HepG2 (cell line): ENCODE results near the gene ADIPOR2. TPM values are rescaled to one million over a fixed set of nuclear protein-coding genes. Genes with fewer than 3 reads are reported as not detected.

ENCODE experiments used
- BCL6 ChIP-seq: IDR thresholded peaks from 2 replicates; pipeline ENCODE4 v1.6.1; 2016; ENCODE audit warnings: missing genetic modification reagents, missing compliant biosample characterization
- CEBPG ChIP-seq: IDR thresholded peaks from 2 replicates; pipeline ENCODE4 v1.6.1; 2016
- FOXA3 ChIP-seq: IDR thresholded peaks from 2 replicates; pipeline ENCODE4 v1.6.1; 2016; ENCODE audit warnings: missing genetic modification reagents, missing compliant biosample characterization
- FOXP1 ChIP-seq, 2 experiments: fragments of 450-650 bp in 1 of 2; IDR thresholded peaks; 2 replicates each; pipeline ENCODE4 v1.6.1; 2017 to 2018; ENCODE audit warnings: antibody characterized with exemption in 1 of 2
- HMG20A ChIP-seq: IDR thresholded peaks from 2 replicates; pipeline ENCODE4 v1.6.1; 2016; ENCODE audit warnings: borderline replicate concordance
- HNF4A ChIP-seq: sonication (generic); formaldehyde crosslinking; IDR thresholded peaks from 2 replicates; pipeline ENCODE4 v1.4.0; 2020; ENCODE audit warnings: missing genetic modification reagents
- JUND ChIP-seq: sonication (generic); formaldehyde crosslinking; IDR thresholded peaks from 2 replicates; pipeline ENCODE4 v1.8.0; 2022; ENCODE audit warnings: mild to moderate bottlenecking, missing genetic modification reagents
- MED8 ChIP-seq: sonication (generic); formaldehyde crosslinking; IDR thresholded peaks from 2 replicates; pipeline ENCODE4 v1.8.1; 2023; ENCODE audit warnings: mild to moderate bottlenecking, missing genetic modification reagents; ENCODE audit not compliant: insufficient replicate concordance
- NCOR1 ChIP-seq: fragments of 200-600 bp; sonication (generic); IDR thresholded peaks from 2 replicates; pipeline ENCODE4 v1.7.0; 2017; ENCODE audit warnings: antibody characterized with exemption, low read length, borderline replicate concordance
- NFYB ChIP-seq: sonication (generic); formaldehyde crosslinking; IDR thresholded peaks from 2 replicates; pipeline ENCODE4 v1.4.0; 2020; ENCODE audit warnings: missing genetic modification reagents
- PITX1 ChIP-seq: sonication (generic); formaldehyde crosslinking; IDR thresholded peaks from 2 replicates; pipeline ENCODE4 v1.5.1; 2020; ENCODE audit warnings: mild to moderate bottlenecking, missing genetic modification reagents
- RFX5 ChIP-seq: IDR thresholded peaks from 2 replicates; pipeline ENCODE4 v1.6.1; 2011; ENCODE audit warnings: low read depth, low read length, improper control_type of control experiment
- SOX5 ChIP-seq: IDR thresholded peaks from 2 replicates; pipeline ENCODE4 v1.6.1; 2016; ENCODE audit warnings: borderline replicate concordance
- SOX6 ChIP-seq, 2 experiments: fragments of 450-650 bp in 1 of 2; sonication (generic) in 1 of 2; formaldehyde crosslinking in 1 of 2; IDR thresholded peaks; 2 replicates each; pipeline versions ENCODE4 v1.4.0 to v1.6.1; 2017 to 2020; ENCODE audit warnings: antibody characterized with exemption in 1 of 2, mild to moderate bottlenecking in 1 of 2, missing genetic modification reagents in 1 of 2
- ZNF124 ChIP-seq: sonication (generic); formaldehyde crosslinking; IDR thresholded peaks from 2 replicates; pipeline ENCODE4 v1.4.0; 2020; ENCODE audit warnings: missing genetic modification reagents
- ZNF614 ChIP-seq: IDR thresholded peaks from 2 replicates; pipeline ENCODE4 v1.6.1; 2018; ENCODE audit warnings: missing biosample characterization, missing genetic modification reagents, inconsistent platforms, borderline replicate concordance
- polyA plus RNA-seq, 8 experiments: library from polyadenylated mRNA; depleted of rRNA in 3 of 8; stranded (reverse) in 7 of 8; unstranded in 1 of 8; fragments of >200 nt; fragmentation: Illumina TruSeq in 4 of 8; extraction: Trizol in 4 of 8; gene quantifications; 2 replicates each; pipeline versions ENCODE4 v1.2.1 to v1.2.3, GENCODE V29; 2011 to 2016; ENCODE audit warnings: low read depth in 4 of 8, missing spikeins in 1 of 8, mixed read lengths in 1 of 8; ENCODE audit not compliant: insufficient read depth in 1 of 8
- total RNA-seq, 5 experiments: library from RNA; depleted of rRNA; stranded (reverse); fragments of >200 nt; fragmentation: Illumina TruSeq; extraction: Trizol; gene quantifications; 2 replicates each; pipeline ENCODE4 v1.2.3, GENCODE V29; 2016; ENCODE audit warnings: low read depth in 1 of 5
- TF ChIP-seq, protein P1 (sequence below): sonication (generic); formaldehyde crosslinking; IDR thresholded peaks from 2 replicates; pipeline ENCODE4 v1.4.0; 2020; ENCODE audit warnings: missing genetic modification reagents
- TF ChIP-seq, protein P2 (sequence below): sonication (generic); formaldehyde crosslinking; IDR thresholded peaks from 2 replicates; pipeline ENCODE4 v1.8.0; 2022; ENCODE audit warnings: missing genetic modification reagents, mild to moderate bottlenecking, inconsistent platforms, borderline replicate concordance
- TF ChIP-seq, protein P3 (sequence below): sonication (generic); formaldehyde crosslinking; IDR thresholded peaks from 2 replicates; pipeline ENCODE4 v1.5.1; 2020; ENCODE audit warnings: missing genetic modification reagents, mild to moderate bottlenecking, borderline replicate concordance
- TF ChIP-seq, protein P4 (sequence below): sonication (generic); formaldehyde crosslinking; IDR thresholded peaks from 2 replicates; pipeline ENCODE4 v1.4.0; 2020; ENCODE audit warnings: missing genetic modification reagents

Gene ADIPOR2
- total and polyA plus RNA-seq, 2 of the 13 experiments (the other 11 are each of a cell fraction or from before 2014, with no cell fraction given), result 35.2 to 52.2 TPM

DNA sequence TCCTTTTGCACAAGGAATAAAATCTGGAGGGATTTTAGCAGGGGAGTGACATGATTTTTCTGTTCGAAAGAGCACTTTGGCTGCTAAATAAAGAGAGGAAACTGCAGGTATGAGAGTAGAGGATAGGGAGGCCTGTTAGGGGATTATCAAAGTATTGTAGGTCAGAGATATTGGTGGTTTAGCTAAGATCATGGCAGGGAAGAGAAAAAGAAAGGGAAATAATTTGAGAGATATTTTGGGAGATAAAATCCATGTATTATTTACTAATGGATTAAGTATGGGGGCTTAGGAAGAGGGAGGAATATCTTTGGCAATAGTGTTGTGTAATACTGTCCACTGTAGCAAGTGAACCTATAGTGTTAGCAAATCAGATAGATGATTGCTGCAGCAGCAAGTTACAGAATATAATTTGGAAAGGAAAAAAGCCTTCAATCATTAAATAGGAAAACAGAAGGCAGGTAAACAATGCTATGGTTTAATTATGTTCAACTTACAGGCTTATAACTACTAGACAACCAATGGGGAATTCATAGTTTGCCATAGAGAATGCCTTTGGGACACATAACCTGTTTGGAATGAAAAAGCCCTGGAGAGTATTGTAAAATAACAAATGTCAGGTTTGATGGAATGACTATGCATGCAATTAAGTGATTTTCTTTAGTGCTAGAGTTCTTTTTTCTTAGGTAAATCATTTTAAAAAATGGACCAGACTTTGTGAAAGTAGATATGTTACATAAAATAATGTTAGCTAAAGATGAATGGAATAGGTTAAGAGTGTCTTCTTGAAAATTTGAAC, 50.5 kb downstream of the ADIPOR2 start (continued):
- TF ChIP-seq, protein P1, sequence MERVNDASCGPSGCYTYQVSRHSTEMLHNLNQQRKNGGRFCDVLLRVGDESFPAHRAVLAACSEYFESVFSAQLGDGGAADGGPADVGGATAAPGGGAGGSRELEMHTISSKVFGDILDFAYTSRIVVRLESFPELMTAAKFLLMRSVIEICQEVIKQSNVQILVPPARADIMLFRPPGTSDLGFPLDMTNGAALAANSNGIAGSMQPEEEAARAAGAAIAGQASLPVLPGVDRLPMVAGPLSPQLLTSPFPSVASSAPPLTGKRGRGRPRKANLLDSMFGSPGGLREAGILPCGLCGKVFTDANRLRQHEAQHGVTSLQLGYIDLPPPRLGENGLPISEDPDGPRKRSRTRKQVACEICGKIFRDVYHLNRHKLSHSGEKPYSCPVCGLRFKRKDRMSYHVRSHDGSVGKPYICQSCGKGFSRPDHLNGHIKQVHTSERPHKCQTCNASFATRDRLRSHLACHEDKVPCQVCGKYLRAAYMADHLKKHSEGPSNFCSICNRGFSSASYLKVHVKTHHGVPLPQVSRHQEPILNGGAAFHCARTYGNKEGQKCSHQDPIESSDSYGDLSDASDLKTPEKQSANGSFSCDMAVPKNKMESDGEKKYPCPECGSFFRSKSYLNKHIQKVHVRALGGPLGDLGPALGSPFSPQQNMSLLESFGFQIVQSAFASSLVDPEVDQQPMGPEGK (CRISPR knock-in tag), result peak; percentile 61
- TF ChIP-seq SOX6 (IDR thresholded peaks at IDR 0.05), result no peak
- TF ChIP-seq SOX6 (CRISPR knock-in tag; IDR thresholded peaks at IDR 0.05), result peak; percentile 27; the same call in 1 of the 2 replicates
- no peak for TF ChIP-seq RFX5
- TF ChIP-seq, protein P2, sequence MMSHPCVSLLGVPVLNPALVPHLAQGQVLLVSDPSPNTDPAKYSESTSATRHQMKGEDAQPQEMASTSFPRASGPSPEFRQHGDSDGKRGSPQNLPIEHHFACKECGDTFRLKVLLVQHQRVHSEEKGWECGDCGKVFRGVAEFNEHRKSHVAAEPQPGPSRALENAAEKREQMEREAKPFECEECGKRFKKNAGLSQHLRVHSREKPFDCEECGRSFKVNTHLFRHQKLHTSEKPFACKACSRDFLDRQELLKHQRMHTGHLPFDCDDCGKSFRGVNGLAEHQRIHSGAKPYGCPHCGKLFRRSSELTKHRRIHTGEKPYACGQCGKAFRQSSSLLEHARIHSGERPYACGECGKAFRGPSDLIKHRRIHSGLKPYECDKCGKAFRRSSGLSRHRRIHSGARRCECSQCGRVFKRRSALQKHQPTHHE (CRISPR knock-in tag), result no peak
- TF ChIP-seq ZNF124 (CRISPR knock-in tag), result no peak
- TF ChIP-seq, protein P3, sequence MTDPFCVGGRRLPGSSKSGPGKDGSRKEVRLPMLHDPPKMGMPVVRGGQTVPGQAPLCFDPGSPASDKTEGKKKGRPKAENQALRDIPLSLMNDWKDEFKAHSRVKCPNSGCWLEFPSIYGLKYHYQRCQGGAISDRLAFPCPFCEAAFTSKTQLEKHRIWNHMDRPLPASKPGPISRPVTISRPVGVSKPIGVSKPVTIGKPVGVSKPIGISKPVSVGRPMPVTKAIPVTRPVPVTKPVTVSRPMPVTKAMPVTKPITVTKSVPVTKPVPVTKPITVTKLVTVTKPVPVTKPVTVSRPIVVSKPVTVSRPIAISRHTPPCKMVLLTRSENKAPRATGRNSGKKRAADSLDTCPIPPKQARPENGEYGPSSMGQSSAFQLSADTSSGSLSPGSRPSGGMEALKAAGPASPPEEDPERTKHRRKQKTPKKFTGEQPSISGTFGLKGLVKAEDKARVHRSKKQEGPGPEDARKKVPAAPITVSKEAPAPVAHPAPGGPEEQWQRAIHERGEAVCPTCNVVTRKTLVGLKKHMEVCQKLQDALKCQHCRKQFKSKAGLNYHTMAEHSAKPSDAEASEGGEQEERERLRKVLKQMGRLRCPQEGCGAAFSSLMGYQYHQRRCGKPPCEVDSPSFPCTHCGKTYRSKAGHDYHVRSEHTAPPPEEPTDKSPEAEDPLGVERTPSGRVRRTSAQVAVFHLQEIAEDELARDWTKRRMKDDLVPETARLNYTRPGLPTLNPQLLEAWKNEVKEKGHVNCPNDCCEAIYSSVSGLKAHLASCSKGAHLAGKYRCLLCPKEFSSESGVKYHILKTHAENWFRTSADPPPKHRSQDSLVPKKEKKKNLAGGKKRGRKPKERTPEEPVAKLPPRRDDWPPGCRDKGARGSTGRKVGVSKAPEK (CRISPR knock-in tag), result no peak
- peak; percentile 46 for TF ChIP-seq FOXA3 (CRISPR knock-in tag)
- no peak for TF ChIP-seq FOXP1 (IDR thresholded peaks at IDR 0.05)
- peak; percentile 26; the same call in 1 of the 2 replicates for TF ChIP-seq FOXP1 (CRISPR knock-in tag; IDR thresholded peaks at IDR 0.05)
- TF ChIP-seq, protein P4, sequence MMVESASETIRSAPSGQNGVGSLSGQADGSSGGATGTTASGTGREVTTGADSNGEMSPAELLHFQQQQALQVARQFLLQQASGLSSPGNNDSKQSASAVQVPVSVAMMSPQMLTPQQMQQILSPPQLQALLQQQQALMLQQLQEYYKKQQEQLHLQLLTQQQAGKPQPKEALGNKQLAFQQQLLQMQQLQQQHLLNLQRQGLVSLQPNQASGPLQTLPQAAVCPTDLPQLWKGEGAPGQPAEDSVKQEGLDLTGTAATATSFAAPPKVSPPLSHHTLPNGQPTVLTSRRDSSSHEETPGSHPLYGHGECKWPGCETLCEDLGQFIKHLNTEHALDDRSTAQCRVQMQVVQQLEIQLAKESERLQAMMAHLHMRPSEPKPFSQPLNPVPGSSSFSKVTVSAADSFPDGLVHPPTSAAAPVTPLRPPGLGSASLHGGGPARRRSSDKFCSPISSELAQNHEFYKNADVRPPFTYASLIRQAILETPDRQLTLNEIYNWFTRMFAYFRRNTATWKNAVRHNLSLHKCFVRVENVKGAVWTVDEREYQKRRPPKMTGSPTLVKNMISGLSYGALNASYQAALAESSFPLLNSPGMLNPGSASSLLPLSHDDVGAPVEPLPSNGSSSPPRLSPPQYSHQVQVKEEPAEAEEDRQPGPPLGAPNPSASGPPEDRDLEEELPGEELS (CRISPR knock-in tag), result peak; percentile 29; the same call in 1 of the 2 replicates
- no peak for TF ChIP-seq MED8 (CRISPR knock-in tag)
- no peak for TF ChIP-seq NFYB (CRISPR knock-in tag)
- peak; percentile 99 for TF ChIP-seq ZNF614 (CRISPR knock-in tag)
- TF ChIP-seq JUND (CRISPR knock-in tag), result no peak
- peak; percentile 35; the same call in 1 of the 2 replicates for TF ChIP-seq BCL6 (CRISPR knock-in tag)
- peak; percentile 36; the same call in 1 of the 2 replicates for TF ChIP-seq SOX5
- TF ChIP-seq HMG20A (CRISPR knock-in tag), result peak; percentile 32; the same call in 1 of the 2 replicates
- TF ChIP-seq HNF4A, result peak; percentile 32; the same call in 1 of the 2 replicates
- TF ChIP-seq CEBPG (CRISPR knock-in tag), result peak; percentile 92
- 0 out of 2 replicates have a peak, but pooled peaks have one; percentile 29 for TF ChIP-seq NCOR1
- TF ChIP-seq PITX1 (CRISPR knock-in tag), result peak; percentile 82
